ENCODE measurements around the gene LRP5.

Gene LRP5

GRCh38 chr11:68325183-68325906 is 13.0 kb downstream of the LRP5 start:
- Histone ChIP-seq H3K4me2 (ENCODE audit: low read length) (no peak overlapping the region), H3K4me1 (no peaks in the 10 kb centered on the region), H3K36me3 (ENCODE audit: control insufficient read depth, insufficient read depth, low read length) (no peaks in the 10 kb centered on the region), H3K27ac (no peak overlapping the region), H2AFZ (no peak overlapping the region), H3K27me3 (ENCODE audit: control insufficient read depth, insufficient read depth, low read length) (no peaks in the 10 kb centered on the region), H3K79me2 (peaks cover 39% of the 10 kb centered on the region), H3K9ac (no peak overlapping the region), H3K4me3 (ENCODE audit: low read depth, low read length) (no peak overlapping the region), H3K9me3 (ENCODE audit: control insufficient read depth, low read length) (no peaks in the 10 kb centered on the region)
- no peak for TF ChIP-seq CTCF (IDR thresholded peaks at IDR 0.05)

GRCh38 chr11:68325907-68326220 is 13.5 kb downstream of the LRP5 start:
- no peaks in the 10 kb centered on the region for H3K27me3 ChIP-seq (ENCODE audit: control insufficient read depth, insufficient read depth, low read length)
- peaks cover 39% of the 10 kb centered on the region for H3K79me2 ChIP-seq
- no peak overlapping the region for H3K4me3 ChIP-seq (ENCODE audit: low read depth, low read length)
- no peak overlapping the region for H3K27ac ChIP-seq
- no peaks in the 10 kb centered on the region for H3K36me3 ChIP-seq (ENCODE audit: control insufficient read depth, insufficient read depth, low read length)
- no peak overlapping the region for H3K4me2 ChIP-seq (ENCODE audit: low read length)
- no peak overlapping the region for H3K9ac ChIP-seq
- no peaks in the 10 kb centered on the region for H3K9me3 ChIP-seq (ENCODE audit: control insufficient read depth, low read length)
- H2AFZ ChIP-seq: no peak overlapping the region
- TF ChIP-seq CTCF (IDR thresholded peaks at IDR 0.05): no peak
- H3K4me1 ChIP-seq: no peaks in the 10 kb centered on the region

- no peak overlapping the region for H2AFZ ChIP-seq
- peaks cover 37% of the 10 kb centered on the region for H3K79me2 ChIP-seq
- no peaks in the 10 kb centered on the region for H3K27me3 ChIP-seq (ENCODE audit: control insufficient read depth, insufficient read depth, low read length)
- no peaks in the 10 kb centered on the region for H3K9me3 ChIP-seq (ENCODE audit: control insufficient read depth, low read length)
- H3K27ac ChIP-seq: no peak overlapping the region
- no peak overlapping the region for H3K4me3 ChIP-seq (ENCODE audit: low read depth, low read length)
- H3K4me2 ChIP-seq (ENCODE audit: low read length): no peak overlapping the region
- no peaks in the 10 kb centered on the region for H3K4me1 ChIP-seq
- no peaks in the 10 kb centered on the region for H3K36me3 ChIP-seq (ENCODE audit: control insufficient read depth, insufficient read depth, low read length)
- H3K9ac ChIP-seq: no peak overlapping the region
- no peak for TF ChIP-seq CTCF (IDR thresholded peaks at IDR 0.05)
Observed at GRCh38 chr11:68326334-68327215, 14.2 kb downstream of the LRP5 start.

- Histone ChIP-seq H3K4me1 (no peaks in the 10 kb centered on the region), H3K27ac (no peak overlapping the region), H3K9me3 (ENCODE audit: control insufficient read depth, low read length) (no peaks in the 10 kb centered on the region), H3K79me2 (peaks cover 28% of the 10 kb centered on the region), H3K9ac (no peak overlapping the region), H3K4me2 (ENCODE audit: low read length) (no peak overlapping the region), H2AFZ (no peak overlapping the region), H3K27me3 (ENCODE audit: control insufficient read depth, insufficient read depth, low read length) (no peaks in the 10 kb centered on the region), H3K36me3 (ENCODE audit: control insufficient read depth, insufficient read depth, low read length) (no peaks in the 10 kb centered on the region), H3K4me3 (ENCODE audit: low read depth, low read length) (no peak overlapping the region)
- no peak for TF ChIP-seq CTCF (IDR thresholded peaks at IDR 0.05)
Observed at GRCh38 chr11:68327586-68328370, 15.4 kb downstream of the LRP5 start.
